HG03575 (cell line): ENCODE data around the gene ALG1.
"Not testable (repeated sequence)": the region's sequence is repeated elsewhere in the genome, so short reads cannot be mapped to it uniquely, and the experiment has no call there.

Experiments
- ATAC-seq: cut with Tn5 transposase; IDR thresholded peaks from one replicate; pipeline ENCODE4 v1.9.1; 2021; ENCODE audit not compliant: unreplicated experiment, insufficient number of reproducible peaks, low FRiP score; ENCODE audit errors: extremely low read depth

ALG1 gene

DNA sequence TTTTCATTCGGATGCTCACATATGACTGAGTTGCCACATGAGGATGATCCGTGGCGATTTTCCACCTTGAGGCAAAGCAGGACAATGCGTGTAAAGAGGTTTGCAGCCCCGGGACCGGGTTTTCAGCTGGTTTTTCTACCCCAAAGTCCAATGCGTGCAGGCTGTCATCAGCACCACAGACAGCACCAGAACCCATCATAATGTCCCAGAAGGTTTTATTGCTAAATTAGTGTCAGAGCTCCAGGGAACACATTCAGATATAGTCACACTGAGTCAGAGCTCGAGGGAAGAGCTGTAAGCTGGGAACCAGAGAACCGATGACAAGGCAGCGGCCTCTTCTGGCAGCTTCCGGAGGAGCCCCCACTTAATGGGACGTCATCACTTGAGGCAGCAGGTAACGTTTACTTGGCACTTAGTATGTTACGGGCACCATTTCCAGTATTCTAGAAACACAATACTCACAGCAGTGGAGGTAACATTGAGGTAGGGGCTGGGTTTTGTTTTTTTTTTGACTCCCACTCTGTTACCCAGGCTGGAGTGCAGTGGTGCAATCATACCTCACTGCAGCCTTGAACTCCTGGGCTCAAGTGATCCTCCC, 29.0 kb upstream of the ALG1 start:
- ATAC-seq = no peak

DNA sequence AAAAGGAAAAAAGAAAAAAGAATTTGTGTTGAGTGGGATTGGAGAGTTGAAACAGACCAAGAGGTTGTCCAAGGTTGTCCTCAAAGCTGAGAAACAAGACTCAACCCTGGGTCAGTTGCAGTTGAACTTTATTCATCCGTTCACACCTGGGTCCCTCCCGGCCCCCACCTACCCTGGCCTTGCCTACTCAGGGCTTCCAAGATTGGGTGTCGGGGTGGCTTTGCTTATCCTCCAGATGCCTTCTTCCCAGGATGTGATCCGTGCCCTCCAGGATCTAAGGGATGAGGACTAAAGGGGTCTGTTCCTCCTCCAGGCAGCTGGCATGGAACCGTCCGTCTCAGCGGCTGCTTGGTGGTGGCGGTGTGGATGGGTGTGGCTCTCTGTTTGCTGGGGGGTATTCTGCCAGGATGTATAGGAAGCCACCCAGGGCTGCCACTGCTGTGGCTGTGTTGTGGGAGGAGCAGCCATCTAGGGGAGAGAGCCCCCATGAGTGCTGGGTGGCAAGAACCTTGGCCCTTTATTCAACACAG, 27.6 kb upstream of the ALG1 start:
- ATAC-seq = no peak

DNA sequence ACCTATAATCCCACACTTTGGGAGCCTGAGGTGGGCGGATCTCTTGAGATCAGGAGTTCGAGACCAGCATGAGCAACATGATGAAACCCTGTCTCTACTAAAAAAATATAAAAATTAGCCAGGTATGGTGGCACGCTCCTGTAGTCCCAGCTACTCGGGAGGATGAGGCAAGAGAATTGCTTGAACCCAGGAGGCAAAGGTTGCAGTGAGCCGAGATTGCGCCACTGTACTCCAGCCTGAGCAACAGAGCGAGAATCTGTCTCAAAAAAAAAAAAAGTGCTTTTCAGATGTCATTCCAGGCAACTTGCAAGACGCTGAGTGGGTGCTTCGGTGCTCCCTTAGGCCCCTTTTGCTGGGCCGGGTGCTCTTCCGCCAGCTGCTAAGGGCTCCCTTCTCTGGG, 27.1 kb upstream of the ALG1 start:
- not testable (repeated sequence) for ATAC-seq

DNA sequence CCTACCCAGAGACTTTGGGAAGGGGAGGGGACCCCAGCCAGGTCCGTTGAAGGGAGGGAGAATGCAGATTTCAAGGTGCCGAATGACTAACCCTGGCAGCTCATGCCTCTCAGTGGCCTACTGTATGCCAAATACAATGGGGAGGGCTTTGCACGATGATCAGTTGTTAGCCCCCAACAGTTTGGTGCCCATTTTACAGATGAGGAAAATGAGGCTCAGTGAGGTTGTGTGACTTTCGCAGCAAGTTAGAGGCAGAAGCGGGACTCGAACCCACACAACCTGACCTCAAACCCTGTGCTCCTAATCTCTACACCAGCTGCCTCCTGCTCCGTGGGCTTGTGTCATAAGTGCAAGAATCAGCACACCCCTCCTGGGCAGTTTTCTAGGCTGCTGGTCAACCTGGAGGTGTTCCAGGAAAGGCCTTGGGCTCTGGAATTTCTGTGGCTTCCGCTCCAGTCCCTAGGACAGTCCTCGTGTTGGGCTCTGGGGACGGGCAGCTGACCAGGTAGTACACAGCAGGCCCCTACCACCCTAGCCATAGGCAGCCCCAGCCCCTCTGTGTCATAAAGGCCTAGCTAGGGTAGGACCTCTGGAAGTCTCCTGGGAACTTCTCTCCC, 26.0 kb upstream of the ALG1 start:
- no peak for ATAC-seq

DNA sequence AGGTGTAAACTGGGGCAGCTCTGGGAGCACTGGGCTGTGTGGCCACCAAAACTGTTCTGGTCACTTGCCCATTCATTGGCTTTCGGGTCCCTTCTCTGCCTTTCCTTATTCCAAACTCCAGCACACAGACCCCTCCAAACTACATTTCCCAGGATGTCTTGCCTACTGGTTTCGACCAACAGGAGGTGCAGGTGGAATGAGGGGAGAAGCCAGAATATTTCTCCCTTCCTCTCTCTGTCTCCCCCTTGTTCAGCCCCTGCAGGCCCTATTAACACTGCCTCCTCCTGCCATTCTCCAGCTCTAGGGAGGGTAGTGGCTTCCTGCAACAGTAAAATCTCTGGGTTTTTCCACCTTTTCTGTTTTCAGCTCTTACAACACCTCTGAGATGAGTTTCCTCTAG, 24.7 kb upstream of the ALG1 start:
- ATAC-seq = no peak

DNA sequence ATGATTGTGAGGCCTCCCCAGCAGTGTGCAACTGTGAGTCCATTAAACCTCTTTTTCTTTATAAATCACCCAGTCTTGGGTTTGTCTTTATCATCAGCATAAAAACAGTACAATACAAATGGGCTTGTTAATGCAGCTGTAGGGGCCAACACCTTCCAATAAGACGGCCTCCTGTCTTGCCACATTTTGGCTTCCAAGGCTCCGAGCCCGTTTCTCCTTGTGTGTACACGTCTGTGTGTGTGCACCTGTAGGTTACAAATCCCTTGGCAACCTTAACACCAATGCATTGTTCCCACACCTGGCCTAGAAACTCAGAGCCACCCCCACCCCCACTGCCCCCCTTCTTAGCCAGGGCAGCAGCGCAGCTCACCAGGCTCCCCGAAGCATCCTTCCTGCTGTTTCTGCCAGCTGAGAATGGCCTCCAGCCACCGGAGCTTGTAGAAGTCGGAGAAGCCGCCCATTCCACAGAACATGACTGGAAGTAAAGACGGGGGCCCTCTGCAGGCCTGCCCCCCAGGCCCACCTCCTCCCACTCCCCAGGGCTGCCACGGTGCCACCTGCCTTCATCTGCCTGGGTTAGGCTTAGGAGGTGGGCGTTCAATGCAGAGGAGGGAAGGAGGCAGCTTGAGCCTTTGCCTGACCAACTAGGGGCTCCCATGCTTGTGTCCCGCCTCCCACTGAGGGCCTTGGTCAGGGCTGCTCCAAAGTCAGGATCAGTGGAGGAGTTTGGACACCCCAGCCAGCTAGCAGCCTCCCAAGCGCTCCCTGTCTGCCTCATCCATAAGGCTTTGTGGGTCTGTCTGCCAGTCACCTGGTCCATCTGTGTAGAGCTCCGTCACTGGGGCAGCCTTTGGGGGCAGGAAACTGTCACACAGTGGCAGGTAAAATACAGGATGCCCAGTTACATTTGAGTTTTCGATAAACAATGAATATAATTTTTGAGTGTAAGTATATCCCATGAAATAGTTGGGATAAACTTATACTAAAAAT, 16.5 kb upstream of the ALG1 start:
- no peak for ATAC-seq

DNA sequence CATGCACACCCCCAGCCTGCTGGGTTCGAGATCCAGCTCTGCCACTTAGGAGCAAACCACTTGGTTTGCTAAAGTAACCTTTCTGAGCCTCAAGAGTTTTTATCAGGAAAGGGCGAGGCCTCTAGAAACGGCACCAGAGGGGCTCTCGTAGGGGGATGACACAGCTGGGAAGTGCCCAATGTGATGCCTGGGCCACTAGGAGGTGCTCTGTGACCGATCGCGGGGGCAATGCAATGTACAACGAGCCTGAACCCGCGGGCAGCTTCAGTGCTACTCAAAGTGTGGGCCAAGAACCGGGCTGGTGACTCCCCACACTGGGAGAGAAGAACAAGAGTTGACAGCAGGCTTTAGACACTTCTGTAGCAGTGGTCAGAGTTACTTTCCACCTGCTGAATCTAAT, 15.3 kb upstream of the ALG1 start:
- no peak for ATAC-seq

DNA sequence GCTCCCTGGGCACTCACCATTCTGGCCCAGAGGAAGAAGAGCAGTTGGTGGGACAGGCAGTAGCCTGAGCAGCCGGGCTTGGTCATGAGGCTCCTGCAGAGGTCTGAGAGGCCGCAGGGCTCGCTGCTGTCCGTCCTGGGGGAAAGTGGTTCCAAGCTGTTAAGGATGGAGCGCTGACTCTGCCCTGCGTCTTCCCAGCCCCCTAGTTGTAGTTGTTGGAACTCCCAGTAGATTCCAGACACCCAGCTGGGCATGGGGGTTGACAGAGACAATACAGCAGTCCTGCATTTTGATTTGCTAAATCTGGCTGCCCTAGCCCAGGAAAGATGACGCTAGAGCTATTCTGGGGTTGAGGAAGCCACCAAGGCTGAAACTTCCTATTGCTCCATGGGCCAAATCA, 13.2 kb upstream of the ALG1 start:
- no peak for ATAC-seq

DNA sequence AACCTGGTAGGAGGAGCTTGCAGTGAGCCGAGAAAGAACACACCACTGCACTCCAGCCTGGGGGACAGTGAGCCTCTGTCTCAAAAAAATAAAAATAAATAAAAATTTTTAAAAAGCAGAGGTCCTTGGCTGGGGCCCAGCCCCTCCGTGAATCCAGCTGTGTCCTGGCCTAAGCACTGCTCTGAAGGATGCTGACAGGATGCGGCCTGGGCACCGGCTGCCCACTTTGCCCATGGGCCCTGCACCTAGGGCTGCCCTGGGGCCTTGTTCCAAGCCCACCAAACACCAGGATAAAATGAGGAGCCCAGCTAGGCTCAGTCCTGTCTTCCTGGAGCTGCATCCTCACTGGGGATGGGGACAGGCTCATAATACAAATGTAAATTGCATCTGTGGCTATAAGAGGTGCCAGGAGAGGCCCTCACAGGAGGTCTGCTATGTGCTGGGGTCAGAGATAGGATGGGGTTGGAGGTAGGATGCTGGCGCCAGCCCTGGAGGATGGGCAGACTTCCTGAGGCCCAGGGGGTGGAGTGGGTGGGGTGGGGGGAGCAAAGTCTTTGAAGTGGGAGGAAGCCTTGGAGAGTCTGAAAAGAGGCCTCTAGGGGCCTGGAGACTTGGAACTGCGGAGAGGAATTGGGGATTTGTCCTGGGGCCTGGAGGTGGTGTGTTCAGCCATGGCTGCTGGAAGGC, 12.1 kb upstream of the ALG1 start:
- no peak for ATAC-seq

DNA sequence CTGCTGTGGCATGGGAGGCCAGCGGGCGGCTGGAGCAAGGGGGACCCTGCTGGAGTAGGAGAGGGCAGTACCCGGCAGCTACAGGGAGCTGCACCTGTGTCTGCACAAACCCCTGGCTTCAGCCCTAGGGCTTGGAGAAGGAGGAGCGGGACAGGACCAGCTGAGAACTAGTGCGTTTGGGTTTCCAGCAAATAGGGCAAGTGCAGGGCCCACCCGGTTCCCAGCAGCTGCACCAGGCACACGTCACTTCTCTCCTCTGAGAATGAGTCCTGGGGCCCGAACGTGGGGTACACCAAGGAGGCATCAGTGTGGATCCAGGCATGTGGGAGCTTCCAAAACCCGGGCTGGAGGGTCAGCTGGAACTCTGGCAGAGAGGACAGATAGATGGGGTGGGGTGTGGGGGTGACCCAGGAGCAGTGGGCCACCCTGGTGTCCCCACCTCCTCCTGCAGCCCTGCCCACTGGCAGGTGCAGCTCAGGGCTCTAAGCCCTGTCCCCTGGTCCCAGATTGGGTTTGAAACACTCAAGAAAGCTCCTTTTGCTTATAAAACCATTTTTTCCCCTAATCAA, 11.5 kb upstream of the ALG1 start:
- ATAC-seq = no peak

DNA sequence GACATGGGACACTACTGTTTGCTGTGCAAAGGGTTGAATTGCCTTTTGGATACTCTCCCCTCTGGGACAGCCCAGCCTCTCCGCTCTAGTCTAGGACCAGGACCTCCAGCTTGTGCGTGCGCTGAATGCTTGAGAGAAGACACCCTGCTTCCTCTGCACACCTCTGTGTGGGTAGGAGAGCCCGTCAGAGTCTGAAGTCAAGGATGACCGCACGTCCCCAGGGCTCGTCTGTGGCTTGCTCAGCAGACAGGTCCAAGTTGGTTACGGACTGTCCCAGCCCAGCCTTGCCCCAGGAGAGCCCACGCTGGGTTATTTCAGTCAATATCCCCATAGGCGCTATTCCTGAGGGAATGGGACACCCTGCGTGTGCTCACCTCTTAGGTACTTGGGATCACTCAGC, 9.6 kb upstream of the ALG1 start:
- ATAC-seq = no peak

DNA sequence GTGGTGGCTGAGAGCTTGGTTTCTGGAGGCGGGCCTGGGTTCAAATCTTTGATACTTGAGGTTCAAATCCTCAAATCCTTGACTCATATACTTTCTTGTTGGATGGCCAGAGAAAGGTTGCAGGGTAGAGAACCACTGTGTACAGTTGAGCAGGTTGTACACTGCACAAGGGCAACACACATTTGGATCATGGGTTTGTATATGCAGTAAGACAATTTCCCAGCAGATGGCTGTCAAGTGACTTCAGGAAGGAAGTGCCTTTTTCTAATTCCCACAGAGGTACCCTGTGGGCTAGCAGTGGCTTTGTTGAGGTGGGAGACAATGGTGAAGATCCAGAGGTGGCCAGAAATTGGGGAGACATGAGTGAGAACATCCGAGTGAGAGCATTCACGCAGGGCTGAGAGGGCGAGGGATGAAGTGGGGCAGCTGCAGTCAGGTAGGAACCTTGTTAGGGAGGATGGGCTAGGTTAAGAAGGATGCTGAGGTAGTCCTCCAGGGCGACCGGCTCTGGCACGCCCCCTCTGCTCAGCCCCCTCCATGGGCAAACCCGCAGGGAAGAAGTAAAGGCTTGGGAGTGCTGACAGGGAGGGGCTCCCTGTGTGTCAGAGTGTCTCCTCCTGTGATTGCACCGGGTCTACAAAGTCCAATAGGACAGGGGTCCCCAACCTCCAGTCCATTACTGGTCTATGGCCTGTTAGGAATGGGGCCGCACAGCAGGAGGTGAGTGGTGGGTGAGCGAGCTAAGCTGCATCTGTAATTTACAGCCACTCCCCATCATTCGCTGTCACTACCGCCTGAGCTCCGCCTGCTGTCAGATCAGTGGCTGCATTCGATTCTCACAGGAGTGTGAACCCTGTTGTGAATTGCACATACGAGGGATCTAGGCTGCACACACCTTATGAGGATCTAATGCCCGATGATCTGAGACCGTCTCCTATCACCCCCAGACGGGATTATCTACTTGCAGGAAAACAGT, 8.6 kb upstream of the ALG1 start:
- no peak for ATAC-seq

DNA sequence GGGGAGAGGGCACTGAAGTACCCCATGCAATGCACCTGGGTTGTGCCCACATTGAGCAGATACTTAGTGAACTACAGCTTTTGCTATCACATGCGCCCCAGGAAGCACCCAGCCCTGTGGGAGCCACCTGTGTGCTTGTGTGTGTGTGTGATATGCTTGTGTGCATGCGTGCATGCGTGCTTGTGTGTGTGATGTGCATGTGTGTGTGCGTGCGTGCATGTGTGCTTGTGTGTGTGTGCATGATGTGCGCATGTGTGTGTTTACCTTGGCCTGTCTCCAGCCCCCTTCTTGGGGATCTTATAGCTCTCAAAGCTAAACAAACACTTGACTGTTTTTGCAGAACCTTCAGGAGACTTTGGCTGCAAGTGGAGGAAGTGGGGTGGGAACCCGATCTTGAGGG, 6.7 kb upstream of the ALG1 start:
- ATAC-seq = no peak

DNA sequence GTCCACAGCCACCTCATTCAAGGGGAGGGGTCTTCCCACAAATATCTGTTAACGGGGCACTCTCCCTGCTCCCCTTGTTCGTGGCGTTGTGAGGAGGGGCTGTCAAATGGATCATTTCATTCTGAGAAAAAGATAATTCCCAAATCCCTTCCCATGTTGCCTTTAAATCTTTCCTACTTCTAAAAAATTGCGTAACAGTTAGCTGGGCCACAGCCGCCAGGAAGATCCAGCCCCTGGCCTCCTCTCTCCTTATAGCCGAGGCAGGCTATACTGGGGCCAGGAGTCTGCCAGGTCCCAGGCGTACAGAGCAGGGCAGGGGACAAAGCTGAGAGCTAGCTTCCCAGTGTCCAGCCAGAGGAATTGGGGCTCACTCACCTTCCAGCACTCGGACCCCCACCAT, 6.3 kb upstream of the ALG1 start:
- no peak for ATAC-seq

DNA sequence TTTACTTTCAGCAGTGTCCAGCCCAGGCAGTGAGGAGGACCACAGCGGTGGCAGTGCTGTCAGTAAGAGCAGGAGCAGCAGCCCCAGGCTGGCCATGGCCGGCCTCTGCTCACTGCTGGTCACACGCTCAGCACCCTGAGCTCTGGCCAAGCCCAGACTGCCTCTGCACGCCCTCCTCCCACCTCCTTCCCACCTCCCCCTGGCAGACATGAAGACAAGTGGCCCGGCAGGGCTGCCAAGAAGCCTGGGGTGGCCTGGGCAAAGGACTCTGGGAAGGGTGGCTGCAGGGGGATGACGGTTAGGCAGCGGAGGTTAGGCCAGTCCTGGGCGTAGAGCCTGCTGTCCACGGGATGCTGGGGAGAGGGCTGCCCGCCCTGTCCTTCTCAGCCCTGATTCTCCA, 5.8 kb upstream of the ALG1 start, which contains the start of gene C16orf89:
TSS of gene C16orf89 (minus strand) at position 144 of the 400 bp plus-strand sequence. CDS start at position 96, 48 bp downstream.
- no peak for ATAC-seq

DNA sequence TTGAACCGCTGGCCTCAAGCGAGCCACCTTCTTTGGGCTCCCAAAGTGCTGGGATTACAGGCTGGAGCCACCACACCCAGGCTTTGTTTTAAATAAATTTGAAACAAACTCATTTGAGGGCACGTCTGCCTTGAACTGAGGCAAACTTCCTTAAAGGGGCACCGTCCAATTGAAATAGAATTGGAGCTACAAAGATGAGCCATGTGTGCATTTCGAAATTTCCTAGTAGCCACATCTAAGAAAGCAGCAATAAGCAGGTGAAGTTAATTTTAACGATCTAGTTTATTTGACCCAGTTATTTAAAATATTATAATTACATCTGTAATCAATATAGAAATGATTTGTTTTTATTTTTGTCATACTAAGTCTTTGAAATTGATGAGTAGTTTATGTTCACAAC, 5.1 kb upstream of the ALG1 start:
- no peak for ATAC-seq

DNA sequence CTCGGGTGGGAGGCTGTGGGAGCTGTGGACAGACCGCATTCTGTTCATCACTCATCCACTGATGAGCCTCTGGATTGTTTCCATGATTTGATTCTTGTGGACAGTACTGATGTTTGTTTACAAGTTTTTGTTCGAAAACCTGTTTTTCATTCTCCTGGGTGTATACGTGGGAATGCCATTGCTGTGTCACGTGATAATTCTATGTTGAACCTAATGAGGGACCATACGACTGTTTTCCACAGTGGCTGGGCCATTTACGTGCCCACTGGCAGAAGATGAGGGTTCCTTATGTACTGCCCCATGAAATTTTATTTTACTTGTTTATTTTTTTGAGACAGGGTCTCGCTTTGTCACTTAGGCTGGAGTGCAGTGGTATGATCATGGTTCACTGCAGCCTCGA, 2.6 kb upstream of the ALG1 start:
- ATAC-seq = no peak

DNA sequence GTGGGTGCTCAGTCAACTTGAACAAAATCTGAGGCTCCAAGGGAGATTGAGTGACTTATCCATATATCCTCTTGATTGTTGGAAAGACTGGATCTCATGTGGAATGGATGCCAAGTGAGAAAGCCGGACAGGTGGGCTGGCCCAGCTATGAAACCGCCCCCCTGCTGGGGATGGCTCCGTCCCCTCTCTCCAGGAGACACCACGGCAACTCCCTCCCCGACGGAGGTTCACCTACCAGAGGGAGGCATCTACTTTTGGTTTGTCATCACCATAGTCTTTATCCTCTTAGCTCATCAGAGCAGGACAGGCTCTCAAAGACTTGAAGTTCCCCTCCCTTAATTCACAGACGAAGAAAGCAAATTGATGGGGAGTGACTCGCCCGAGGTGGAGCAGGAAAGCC, 1.8 kb upstream of the ALG1 start:
- ATAC-seq = no peak
